Measurements from ENCODE around the gene PHTF1. TPM values are rescaled to one million over a fixed set of nuclear protein-coding genes. Genes with fewer than 3 reads are reported as not detected.

PHTF1 gene
- total RNA-seq, 1 experiment from 2014 or later: 27.3 TPM

DNA sequence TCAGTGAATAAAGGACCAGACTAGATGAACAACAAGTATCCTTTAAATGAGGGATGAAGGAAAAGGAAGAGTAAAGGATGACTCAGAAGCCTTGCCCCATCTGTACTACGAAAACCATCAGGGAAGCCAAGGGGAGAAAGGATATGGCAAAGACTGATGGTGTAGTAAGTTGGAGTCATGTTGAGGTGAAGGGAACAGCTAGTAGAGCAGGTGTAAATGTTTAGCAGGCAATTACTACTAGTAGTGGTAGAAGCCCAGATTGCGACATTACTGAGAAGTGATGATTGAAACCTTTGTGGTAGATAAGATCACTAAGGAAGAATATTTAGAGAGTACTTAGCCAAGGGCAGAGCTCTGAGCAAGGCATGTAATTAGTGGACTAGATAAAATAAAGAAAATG, 84.0 kb downstream of the PHTF1 start:
- Histone ChIP-seq H3K4me3 (ENCODE audit: low read length) (no peak overlapping the region), H3K9ac (ENCODE audit: low read length) (no peak overlapping the region), H3K27ac (ENCODE audit: low read length) (peak overlapping the region; percentile 50), H3K9me2 (replicated peaks; ENCODE audit: low read length) (no peaks in the 10 kb centered on the region), H3K4me1 (ENCODE audit: insufficient read depth, low read length) (peaks cover 38% of the 10 kb centered on the region), H2AFZ (ENCODE audit: low read length) (no peak overlapping the region), H3K9me3 (ENCODE audit: low read length) (no peaks in the 10 kb centered on the region), H3K27me3 (ENCODE audit: low read length) (no peaks in the 10 kb centered on the region), H3F3A (ENCODE audit: low read length, unreplicated experiment) (peaks cover 6% of the 10 kb centered on the region), H3K4me2 (ENCODE audit: low read length) (peak overlapping the region; percentile 38), H3K79me2 (ENCODE audit: low read length) (no peaks in the 10 kb centered on the region), H3K36me3 (ENCODE audit: low read depth, low read length) (no peaks in the 10 kb centered on the region), H4K20me1 (ENCODE audit: low read length) (no peaks in the 10 kb centered on the region)
- peak; percentile 66 for DNase-seq
- no TSS peak for BruUV-seq (replicated peaks)
- ATAC-seq: peak; percentile 64
- no peak for TF ChIP-seq EZH2 (IDR thresholded peaks at IDR 0.05; ENCODE audit: low read length, unreplicated experiment)
- TF ChIP-seq, protein P1, sequence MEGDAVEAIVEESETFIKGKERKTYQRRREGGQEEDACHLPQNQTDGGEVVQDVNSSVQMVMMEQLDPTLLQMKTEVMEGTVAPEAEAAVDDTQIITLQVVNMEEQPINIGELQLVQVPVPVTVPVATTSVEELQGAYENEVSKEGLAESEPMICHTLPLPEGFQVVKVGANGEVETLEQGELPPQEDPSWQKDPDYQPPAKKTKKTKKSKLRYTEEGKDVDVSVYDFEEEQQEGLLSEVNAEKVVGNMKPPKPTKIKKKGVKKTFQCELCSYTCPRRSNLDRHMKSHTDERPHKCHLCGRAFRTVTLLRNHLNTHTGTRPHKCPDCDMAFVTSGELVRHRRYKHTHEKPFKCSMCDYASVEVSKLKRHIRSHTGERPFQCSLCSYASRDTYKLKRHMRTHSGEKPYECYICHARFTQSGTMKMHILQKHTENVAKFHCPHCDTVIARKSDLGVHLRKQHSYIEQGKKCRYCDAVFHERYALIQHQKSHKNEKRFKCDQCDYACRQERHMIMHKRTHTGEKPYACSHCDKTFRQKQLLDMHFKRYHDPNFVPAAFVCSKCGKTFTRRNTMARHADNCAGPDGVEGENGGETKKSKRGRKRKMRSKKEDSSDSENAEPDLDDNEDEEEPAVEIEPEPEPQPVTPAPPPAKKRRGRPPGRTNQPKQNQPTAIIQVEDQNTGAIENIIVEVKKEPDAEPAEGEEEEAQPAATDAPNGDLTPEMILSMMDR (conservative IDR thresholded peaks at IDR 0.05; ENCODE audit: low read depth, low read length): no peak
- POLR2A ChIA-PET (ENCODE audit: unreplicated experiment): no interaction called here
- CTCF ChIA-PET: no interaction called here
- intact Hi-C loops (cut with micrococcal nuclease): loop anchor here (5.0 to 10.0 kb wide), 2 partner anchors 351 to 958 kb away; partner anchors contain the start of gene PPM1J

DNA sequence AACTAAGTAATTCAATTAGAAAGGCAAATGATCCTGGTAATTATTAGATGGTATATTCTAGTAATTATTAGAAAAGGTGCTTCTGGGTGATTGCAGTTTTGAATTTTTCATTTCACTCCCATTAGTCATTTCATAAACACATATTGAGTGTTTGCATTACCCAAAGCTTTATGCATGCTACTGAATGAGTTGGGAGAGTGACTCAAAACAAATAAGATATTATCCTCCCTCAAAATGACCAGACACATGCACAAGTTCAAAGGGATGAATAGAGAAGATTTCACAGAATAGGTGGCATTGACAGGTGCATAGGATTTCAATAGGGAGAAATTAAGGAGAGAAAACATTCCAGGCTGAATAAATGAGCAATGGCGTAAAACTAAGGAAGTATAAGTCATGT, 84.7 kb downstream of the PHTF1 start:
- ATAC-seq (peak; percentile 93), DNase-seq (peak; percentile 85)
- H4K20me1 ChIP-seq (ENCODE audit: low read length): no peaks in the 10 kb centered on the region
- H2AFZ ChIP-seq (ENCODE audit: low read length): no peak overlapping the region
- peak overlapping the region; percentile 48 for H3K4me2 ChIP-seq (ENCODE audit: low read length)
- POLR2A ChIA-PET (ENCODE audit: unreplicated experiment): no interaction called here
- BruUV-seq (replicated peaks): no TSS peak
- CTCF ChIA-PET: no interaction called here
- no peaks in the 10 kb centered on the region for H3K9me3 ChIP-seq (ENCODE audit: low read length)
- no peak overlapping the region for H3K9ac ChIP-seq (ENCODE audit: low read length)
- H3K27ac ChIP-seq (ENCODE audit: low read length): peak overlapping the region; percentile 50
- peaks cover 38% of the 10 kb centered on the region for H3K4me1 ChIP-seq (ENCODE audit: insufficient read depth, low read length)
- peaks cover 6% of the 10 kb centered on the region for H3F3A ChIP-seq (ENCODE audit: low read length, unreplicated experiment)
- no peak overlapping the region for H3K4me3 ChIP-seq (ENCODE audit: low read length)
- intact Hi-C loops (cut with micrococcal nuclease): loop anchor here (1.0 to 10.0 kb wide), 4 partner anchors 11 to 350 kb away; partner anchors contain the start of gene MAGI3
- H3K9me2 ChIP-seq (replicated peaks; ENCODE audit: low read length): no peaks in the 10 kb centered on the region
- no peaks in the 10 kb centered on the region for H3K27me3 ChIP-seq (ENCODE audit: low read length)
- H3K36me3 ChIP-seq (ENCODE audit: low read depth, low read length): no peaks in the 10 kb centered on the region
- H3K79me2 ChIP-seq (ENCODE audit: low read length): no peaks in the 10 kb centered on the region
- TF ChIP-seq EZH2phosphoT487 (IDR thresholded peaks at IDR 0.05; ENCODE audit: borderline replicate concordance, low read length) (no peak), EZH2 (IDR thresholded peaks at IDR 0.05; ENCODE audit: low read length, unreplicated experiment) (no peak)
- TF ChIP-seq, protein P1 (conservative IDR thresholded peaks at IDR 0.05; ENCODE audit: low read depth, low read length): no peak

DNA sequence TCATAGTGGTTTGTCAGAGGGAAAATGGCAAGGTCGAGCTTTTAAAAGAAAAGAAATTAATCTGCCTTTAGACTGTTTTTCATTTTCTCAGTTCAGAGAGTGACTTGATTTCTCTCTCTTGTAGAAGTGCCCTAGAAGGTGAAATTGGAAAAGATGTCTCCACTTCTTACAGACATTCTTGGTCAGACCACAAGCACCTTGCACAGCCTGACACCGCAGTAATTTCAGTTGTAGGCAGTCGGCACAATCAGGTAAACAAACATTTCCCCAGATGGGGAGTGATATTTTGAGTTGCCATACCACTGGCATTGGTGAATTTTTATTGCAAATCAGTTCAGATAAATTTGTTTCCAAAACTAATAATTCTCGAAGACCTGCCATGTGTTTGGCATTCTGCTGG, 86.8 kb downstream of the PHTF1 start:
- ChIA-PET CTCF (no interaction called here), POLR2A (ENCODE audit: unreplicated experiment) (no interaction called here)
- no peak overlapping the region for H3K4me3 ChIP-seq (ENCODE audit: low read length)
- peaks cover 34% of the 10 kb centered on the region for H3K4me1 ChIP-seq (ENCODE audit: insufficient read depth, low read length)
- H3K79me2 ChIP-seq (ENCODE audit: low read length): no peaks in the 10 kb centered on the region
- no TSS peak for BruUV-seq (replicated peaks)
- intact Hi-C loops (cut with micrococcal nuclease): loop anchor here (10.0 kb wide), 1 partner anchor 348 kb away; no protein-coding TSS in a partner anchor
- TF ChIP-seq EZH2phosphoT487 (IDR thresholded peaks at IDR 0.05; ENCODE audit: borderline replicate concordance, low read length): no peak
- no peak for TF ChIP-seq EZH2 (IDR thresholded peaks at IDR 0.05; ENCODE audit: low read length, unreplicated experiment)
- TF ChIP-seq, protein P1 (conservative IDR thresholded peaks at IDR 0.05; ENCODE audit: low read depth, low read length): no peak
- H3K4me2 ChIP-seq (ENCODE audit: low read length): no peak overlapping the region
- ATAC-seq (no peak), DNase-seq (no peak)
- no peaks in the 10 kb centered on the region for H4K20me1 ChIP-seq (ENCODE audit: low read length)
- H2AFZ ChIP-seq (ENCODE audit: low read length): no peak overlapping the region
- no peak overlapping the region for H3K27ac ChIP-seq (ENCODE audit: low read length)
- H3K9ac ChIP-seq (ENCODE audit: low read length): no peak overlapping the region
- H3K9me2 ChIP-seq (replicated peaks; ENCODE audit: low read length): no peaks in the 10 kb centered on the region
- H3K27me3 ChIP-seq (ENCODE audit: low read length): no peaks in the 10 kb centered on the region
- H3F3A ChIP-seq (ENCODE audit: low read length, unreplicated experiment): peaks cover 6% of the 10 kb centered on the region
- no peaks in the 10 kb centered on the region for H3K36me3 ChIP-seq (ENCODE audit: low read depth, low read length)
- no peaks in the 10 kb centered on the region for H3K9me3 ChIP-seq (ENCODE audit: low read length)

Measured in PC-3 (cell line).